Ascending aorta (tissue), 2 donors: ENCODE measurements around the gene TRPC6. TPM values are rescaled to one million over a fixed set of nuclear protein-coding genes. Genes with fewer than 3 reads are reported as not detected.

Experiments used
- DNase-seq, 2 donors: peaks; one replicate each; pipeline ENCODE4 v3.0.0-alpha.2; 2019; ENCODE audit warnings: low spot score in 2 of 2
- H3K27ac ChIP-seq, 2 donors: fragments of 200-600 bp; sonication (generic); one replicate each; pipeline ENCODE4 v1.5.1; 2016 to 2017; ENCODE audit warnings: mild to moderate bottlenecking in 1 of 2
- H3K27me3 ChIP-seq: fragments of 200-600 bp; sonication (generic); one replicate; pipeline ENCODE4 v1.5.1; 2017
- H3K36me3 ChIP-seq, 2 donors: fragments of 200-600 bp; sonication (generic); one replicate each; pipeline ENCODE4 v1.5.1; 2016
- H3K4me1 ChIP-seq, 2 donors: fragments of 200-600 bp; sonication (generic); one replicate each; pipeline ENCODE4 v1.5.1; 2016 to 2017; ENCODE audit warnings: mild to moderate bottlenecking in 1 of 2
- H3K4me3 ChIP-seq, 2 donors: fragments of 200-600 bp; sonication (generic); one replicate each; pipeline ENCODE4 v1.5.1; 2016 to 2017; ENCODE audit warnings: mild to moderate bottlenecking in 1 of 2
- H3K9me3 ChIP-seq, 2 donors: fragments of 200-600 bp; sonication (generic); one replicate each; pipeline ENCODE4 v1.5.1; 2016
- CTCF ChIP-seq, 3 experiments: fragments of 200-600 bp in 2 of 3; fragments of 450-650 bp in 1 of 3; sonication (generic) in 2 of 3; IDR thresholded peaks; one replicate each; pipeline ENCODE4 v1.5.1; 2016 to 2019; ENCODE audit warnings: antibody characterized with exemption in 3 of 3, mild to moderate bottlenecking in 1 of 3, moderate library complexity in 1 of 3
- intact Hi-C: fragments of 100-400 bp; cut with DNase I; formaldehyde crosslinking; loops from one replicate; pipeline ENCODE4 v1.15.1; 2023
- total RNA-seq: library from RNA; depleted of rRNA; stranded (reverse); fragments of >200 nt; gene quantifications from one replicate; pipeline ENCODE4 v1.1.0, GENCODE V29; 2016

The TRPC6 gene
- total RNA-seq, 1 donor from 2014 or later = 4.8 TPM

- no peak for TF ChIP-seq CTCF (IDR thresholded peaks at IDR 0.05)
- Histone ChIP-seq H3K9me3 (no peaks in the 10 kb centered on the region), H3K4me3 (no peak overlapping the region), H3K27me3 (no peaks in the 10 kb centered on the region), H3K4me1 (no peaks in the 10 kb centered on the region), H3K27ac (no peak overlapping the region), H3K36me3 (no peaks in the 10 kb centered on the region)
- intact Hi-C loops = no loop called here
- DNase-seq = no peak
Observed at GRCh38 chr11:101600924-101601323, 17.1 kb upstream of the TRPC6 start.

GRCh38 chr11:101586965-101587364 lies 3.2 kb upstream of the TRPC6 start:
- TF ChIP-seq CTCF (IDR thresholded peaks at IDR 0.05) = no peak
- Histone ChIP-seq H3K27ac (no peak overlapping the region), H3K36me3 (no peaks in the 10 kb centered on the region), H3K9me3 (no peaks in the 10 kb centered on the region), H3K4me1 (no peaks in the 10 kb centered on the region), H3K27me3 (no peaks in the 10 kb centered on the region), H3K4me3 (no peak overlapping the region)
- DNase-seq = no peak
- intact Hi-C loops = no loop called here

GRCh38 chr11:101584655-101585054 lies 848 bp upstream of the TRPC6 start:
- no peak for TF ChIP-seq CTCF (IDR thresholded peaks at IDR 0.05)
- Histone ChIP-seq H3K27me3 (no peaks in the 10 kb centered on the region), H3K4me3 (peak overlapping the region in 1 of 2 donors; percentile 64), H3K4me1 (no peaks in the 10 kb centered on the region), H3K36me3 (no peaks in the 10 kb centered on the region), H3K27ac (no peak overlapping the region), H3K9me3 (no peaks in the 10 kb centered on the region)
- DNase-seq = no peak
- intact Hi-C loops = no loop called here

GRCh38 chr11:101584129-101584515 lies 315 bp upstream of the TRPC6 start:
- Histone ChIP-seq H3K27me3 (no peaks in the 10 kb centered on the region), H3K36me3 (no peaks in the 10 kb centered on the region), H3K27ac (peak overlapping the region in 1 of 2 donors; percentile 35), H3K4me3 (peak overlapping the region; percentile 64 to 67), H3K4me1 (no peaks in the 10 kb centered on the region), H3K9me3 (no peaks in the 10 kb centered on the region)
- DNase-seq = no peak
- TF ChIP-seq CTCF (IDR thresholded peaks at IDR 0.05) = no peak
- intact Hi-C loops = no loop called here

- no peak for DNase-seq
- H3K9me3 ChIP-seq = no peaks in the 10 kb centered on the region
- peak overlapping the region in 1 of 2 donors; percentile 36 for H3K27ac ChIP-seq
- no peak for TF ChIP-seq CTCF (IDR thresholded peaks at IDR 0.05)
- no peaks in the 10 kb centered on the region for H3K27me3 ChIP-seq
- H3K36me3 ChIP-seq = no peaks in the 10 kb centered on the region
- intact Hi-C loops = no loop called here
- H3K4me3 ChIP-seq = peak overlapping the region; percentile 64 to 67
- H3K4me1 ChIP-seq = no peaks in the 10 kb centered on the region
Observed at GRCh38 chr11:101582989-101583250, 887 bp downstream of the TRPC6 start.

- no peak overlapping the region for H3K27ac ChIP-seq
- no peaks in the 10 kb centered on the region for H3K36me3 ChIP-seq
- H3K27me3 ChIP-seq = no peaks in the 10 kb centered on the region
- H3K4me3 ChIP-seq = peak overlapping the region; percentile 64 to 67
- no peak for TF ChIP-seq CTCF (IDR thresholded peaks at IDR 0.05)
- DNase-seq = no peak
- H3K9me3 ChIP-seq = no peaks in the 10 kb centered on the region
- H3K4me1 ChIP-seq = no peaks in the 10 kb centered on the region
- intact Hi-C loops = no loop called here
Observed at GRCh38 chr11:101582236-101582988, 1.4 kb downstream of the TRPC6 start.
